Measurements from ENCODE around the gene CWC22. TPM values are rescaled to one million over a fixed set of nuclear protein-coding genes. Genes with fewer than 3 reads are reported as not detected.
A peak's percentile ranks its signal among the peaks of the same experiment; 100 is the strongest.

Gene CWC22
- total and polyA plus RNA-seq, 2 of the 13 experiments (the other 11 are each of a cell fraction or from before 2014, with no cell fraction given) = 5.7 to 29.2 TPM

DNA sequence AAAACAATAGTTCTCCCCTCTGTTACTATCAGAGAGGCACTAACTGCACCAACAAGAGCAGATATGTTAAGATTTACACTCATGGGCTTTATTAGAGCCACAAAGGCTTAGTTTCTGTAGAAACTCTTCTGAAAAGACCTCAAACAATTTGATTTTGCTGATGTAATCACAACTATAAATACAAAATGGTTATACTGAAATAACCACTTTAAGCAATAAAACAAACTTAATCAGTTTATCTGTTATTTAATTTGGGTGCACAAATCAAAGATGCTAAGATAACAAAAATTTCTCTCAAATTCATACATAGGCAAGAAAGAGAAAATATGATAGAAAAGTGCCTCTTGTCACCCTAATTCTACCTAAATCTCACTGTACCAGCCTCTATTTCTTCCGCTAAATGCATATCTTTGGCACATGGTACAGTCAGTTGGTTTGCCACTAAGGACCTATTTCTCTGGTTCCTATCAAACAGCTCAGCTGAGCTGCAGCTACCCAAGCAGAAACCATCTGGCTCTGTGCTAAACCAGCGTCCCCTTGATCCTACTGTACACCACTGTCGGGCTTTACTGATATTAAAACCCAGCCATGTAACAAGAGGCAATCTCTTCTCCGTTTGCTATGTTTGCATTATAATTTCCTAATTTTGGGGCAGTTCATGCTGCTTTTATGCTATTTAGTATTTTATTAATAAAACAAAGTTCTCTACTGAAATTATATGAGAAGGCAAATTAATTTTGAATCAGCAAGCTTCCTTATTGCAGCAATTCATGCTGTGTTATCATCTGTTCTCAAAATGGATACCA, 60.1 kb downstream of the CWC22 start:
- Histone ChIP-seq H3K27me3 (ENCODE audit: control insufficient read depth in 1 of 2, insufficient read depth in 2 of 2, low read length in 2 of 2) (no peaks in the 10 kb centered on the region), H3K4me2 (ENCODE audit: low read depth, low read length) (no peak overlapping the region), H3K27ac (ENCODE audit: extremely low read length, insufficient read depth, low read length) (no peak overlapping the region), H4K20me1 (ENCODE audit: insufficient read depth, low read length) (no peaks in the 10 kb centered on the region), H3K9ac (ENCODE audit: insufficient read depth, low read depth, low read length) (no peak overlapping the region), H3K4me1 (ENCODE audit: insufficient read depth, low read length) (peaks cover 16% of the 10 kb centered on the region), H3K36me3 (replicated peaks in 1 of 2; ENCODE audit: control insufficient read depth in 1 of 2, insufficient read depth in 2 of 2, low read length in 2 of 2) (peaks cover 15 to 48% of the 10 kb centered on the region in 2 experiments), H3K79me2 (ENCODE audit: insufficient read depth, low read length) (no peaks in the 10 kb centered on the region), H3K4me3 (replicated peaks in 1 of 3; ENCODE audit: insufficient read depth in 1 of 3, low read depth in 2 of 3, low read length in 3 of 3) (no peak overlapping the region), H3K9me3 (ENCODE audit: low read length) (no peaks in the 10 kb centered on the region), H2AFZ (ENCODE audit: low read length) (no peak overlapping the region)
- ChIA-PET POLR2A (no interaction called here), CTCF (ENCODE audit: low intra/inter-chr PET ratio, low total read pairs) (no interaction called here)
- TF ChIP-seq MAFK (conservative IDR thresholded peaks at IDR 0.05 in 1 of 2, IDR thresholded peaks at IDR 0.05 in 1 of 2; ENCODE audit: low read length in 2 of 2) = peak; percentile 67 to 86
- peak; percentile 71; the same call in 1 of the 2 replicates for TF ChIP-seq MAFF (IDR thresholded peaks at IDR 0.05; ENCODE audit: low read depth, low read length)
- TF ChIP-seq ZNF841 (CRISPR knock-in tag; IDR thresholded peaks at IDR 0.05; ENCODE audit: borderline replicate concordance) = no peak
- 98% methylated on average over 4 of the region's 4 CpGs for WGBS (ENCODE audit: low lambda C conversion rate)
- no peak for FAIRE-seq
- intact Hi-C loops (cut with micrococcal nuclease; ENCODE audit: unreplicated experiment) = no loop called here
- BruUV-seq (replicated peaks) = no TSS peak
- in situ Hi-C loops (cut with HindIII; ENCODE audit: extremely low pct_ligation_motif_present, low pct_unique_long_range_greater_than_20kb) = no loop called here
- no peak for ATAC-seq
- DNase-seq (ENCODE audit: low spot score) = no peak

GRCh38 chr2:179946346-179946745, 60.8 kb downstream of the CWC22 start:
- no peak for FAIRE-seq
- Histone ChIP-seq H3K9me3 (ENCODE audit: low read length) (no peaks in the 10 kb centered on the region), H3K27me3 (ENCODE audit: control insufficient read depth in 1 of 2, insufficient read depth in 2 of 2, low read length in 2 of 2) (no peaks in the 10 kb centered on the region), H4K20me1 (ENCODE audit: insufficient read depth, low read length) (no peaks in the 10 kb centered on the region), H2AFZ (ENCODE audit: low read length) (no peak overlapping the region), H3K9ac (ENCODE audit: insufficient read depth, low read depth, low read length) (no peak overlapping the region), H3K79me2 (ENCODE audit: insufficient read depth, low read length) (no peaks in the 10 kb centered on the region), H3K27ac (ENCODE audit: extremely low read length, insufficient read depth, low read length) (no peak overlapping the region), H3K4me2 (ENCODE audit: low read depth, low read length) (no peak overlapping the region), H3K36me3 (replicated peaks in 1 of 2; ENCODE audit: control insufficient read depth in 1 of 2, insufficient read depth in 2 of 2, low read length in 2 of 2) (peaks cover 10 to 42% of the 10 kb centered on the region in 2 experiments), H3K4me1 (ENCODE audit: insufficient read depth, low read length) (peaks cover 16% of the 10 kb centered on the region), H3K4me3 (replicated peaks in 1 of 3; ENCODE audit: insufficient read depth in 1 of 3, low read depth in 2 of 3, low read length in 3 of 3) (no peak overlapping the region)
- DNase-seq (ENCODE audit: low spot score) = no peak
- BruUV-seq (replicated peaks) = no TSS peak
- 96% methylated on average over 4 of the region's 4 CpGs for WGBS (ENCODE audit: low lambda C conversion rate)
- no peak for ATAC-seq
- in situ Hi-C loops (cut with HindIII; ENCODE audit: extremely low pct_ligation_motif_present, low pct_unique_long_range_greater_than_20kb) = no loop called here
- CTCF ChIA-PET (ENCODE audit: low intra/inter-chr PET ratio, low total read pairs) = no interaction called here
- intact Hi-C loops (cut with micrococcal nuclease; ENCODE audit: unreplicated experiment) = no loop called here
- POLR2A ChIA-PET = no interaction called here
- TF ChIP-seq E2F5 (CRISPR knock-in tag; conservative IDR thresholded peaks at IDR 0.05) (no peak), KAT2B (IDR thresholded peaks at IDR 0.05; ENCODE audit: borderline replicate concordance, low read depth, low read length) (no peak), ZNF30 (CRISPR knock-in tag; IDR thresholded peaks at IDR 0.05) (no peak), HNRNPK (IDR thresholded peaks at IDR 0.05; ENCODE audit: low read depth, low read length, poor library complexity, severe bottlenecking) (peak; percentile 97), DNMT3B (CRISPR knock-in tag; conservative IDR thresholded peaks at IDR 0.05) (no peak), ZNF598 (CRISPR knock-in tag; IDR thresholded peaks at IDR 0.05; ENCODE audit: borderline replicate concordance) (no peak), ZNF274 (CRISPR knock-in tag; IDR thresholded peaks at IDR 0.05) (no peak), MAF1 (CRISPR knock-in tag; IDR thresholded peaks at IDR 0.05; ENCODE audit: borderline replicate concordance) (no peak), CHD4 (IDR thresholded peaks at IDR 0.05; ENCODE audit: borderline replicate concordance, low read length) (no peak), SMAD3 (CRISPR knock-in tag; IDR thresholded peaks at IDR 0.05) (no peak), ARNT2 (CRISPR knock-in tag; IDR thresholded peaks at IDR 0.05; ENCODE audit: low read depth) (no peak), PCBP1 (IDR thresholded peaks at IDR 0.05; ENCODE audit: borderline replicate concordance, low read depth, low read length) (0 out of 2 replicates have a peak, but pooled peaks have one; percentile 82), SOX13 (IDR thresholded peaks at IDR 0.05) (no peak), SOX13 (CRISPR knock-in tag; conservative IDR thresholded peaks at IDR 0.05 in 1 of 2, IDR thresholded peaks at IDR 0.05 in 1 of 2) (no peak)
- TF ChIP-seq, protein P1, sequence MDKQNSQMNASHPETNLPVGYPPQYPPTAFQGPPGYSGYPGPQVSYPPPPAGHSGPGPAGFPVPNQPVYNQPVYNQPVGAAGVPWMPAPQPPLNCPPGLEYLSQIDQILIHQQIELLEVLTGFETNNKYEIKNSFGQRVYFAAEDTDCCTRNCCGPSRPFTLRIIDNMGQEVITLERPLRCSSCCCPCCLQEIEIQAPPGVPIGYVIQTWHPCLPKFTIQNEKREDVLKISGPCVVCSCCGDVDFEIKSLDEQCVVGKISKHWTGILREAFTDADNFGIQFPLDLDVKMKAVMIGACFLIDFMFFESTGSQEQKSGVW (CRISPR knock-in tag; IDR thresholded peaks at IDR 0.05; ENCODE audit: borderline replicate concordance) = no peak
